Astrocyte of the cerebellum (primary cell): ENCODE results near the gene HTT.

Experiments used
- DNase-seq: peaks from one replicate; pipeline ENCODE4 v3.0.0-alpha.2; 2011; ENCODE audit warnings: low read depth
- H3K4me3 ChIP-seq: 2 replicates; pipeline ENCODE4 v1.5.1; 2011; ENCODE audit warnings: mild to moderate bottlenecking, low read depth, low read length, moderate library complexity
- CTCF ChIP-seq: IDR thresholded peaks from 2 replicates; pipeline ENCODE4 v1.5.1; 2012; ENCODE audit warnings: low read length, low read depth, moderate library complexity, mild to moderate bottlenecking; ENCODE audit errors: missing control alignments
- in situ Hi-C: cut with HindIII; loops from 2 replicates; pipeline ENCODE4 v1.10.0; 2017; ENCODE audit warnings: low sequenced_read_pairs

HTT gene

GRCh38 chr4:3223956-3224748, 149.7 kb downstream of the HTT start:
- in situ Hi-C loops: no loop called here
- no peak for TF ChIP-seq CTCF
- no peak for DNase-seq
- H3K4me3 ChIP-seq: no peak overlapping the region

- no peak for DNase-seq
- no peak for TF ChIP-seq CTCF
- H3K4me3 ChIP-seq: no peak overlapping the region
- in situ Hi-C loops: no loop called here
These were observed 150.8 kb downstream of the HTT start for GRCh38 chr4:3225071-3225850.

DNA sequence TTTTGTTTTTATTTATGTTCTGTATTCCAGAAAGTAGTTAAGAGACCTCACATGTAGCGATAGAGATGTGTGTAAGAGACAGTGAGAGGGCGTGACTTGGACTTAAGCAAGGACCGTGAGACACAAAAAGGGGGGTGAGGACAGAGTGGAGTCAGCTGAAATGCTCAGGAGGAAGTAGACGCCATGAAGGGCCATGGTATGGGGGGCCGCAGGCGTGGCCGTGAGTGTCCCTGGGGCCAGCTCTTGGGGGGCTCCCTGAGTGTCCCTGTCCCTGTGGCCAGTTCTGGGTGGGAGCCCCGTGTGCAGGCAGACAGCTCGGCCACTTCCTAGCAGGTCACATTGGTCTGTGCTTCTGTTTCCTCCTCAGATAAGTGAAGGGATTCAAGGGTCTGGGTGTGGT, 151.5 kb downstream of the HTT start:
- TF ChIP-seq CTCF: no peak
- H3K4me3 ChIP-seq: no peak overlapping the region
- in situ Hi-C loops: no loop called here
- no peak for DNase-seq

DNA sequence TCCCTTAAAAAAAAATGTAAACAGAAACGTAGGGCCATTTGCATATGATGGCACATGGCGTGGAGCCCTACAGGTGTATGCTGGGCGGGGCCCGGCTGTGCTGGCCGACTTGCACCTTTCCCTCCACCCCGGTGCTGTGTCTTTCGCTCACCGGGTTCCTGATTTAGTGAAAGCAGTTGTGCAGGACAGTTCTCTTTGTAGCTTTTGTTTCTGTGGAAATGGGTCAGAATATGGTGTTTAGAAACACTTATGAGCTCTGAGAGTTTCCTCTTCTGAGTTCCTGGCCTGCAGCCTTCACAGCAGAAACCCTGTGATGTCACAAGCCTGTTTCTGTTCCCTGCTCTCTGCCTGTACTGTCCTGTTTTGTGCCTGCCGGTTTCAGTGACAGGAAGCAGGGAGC, 152.0 kb downstream of the HTT start:
- in situ Hi-C loops: no loop called here
- no peak for TF ChIP-seq CTCF
- no peak overlapping the region for H3K4me3 ChIP-seq

GRCh38 chr4:3226944-3227343, 152.5 kb downstream of the HTT start:
- no peak for TF ChIP-seq CTCF
- in situ Hi-C loops: no loop called here
- no peak overlapping the region for H3K4me3 ChIP-seq
- DNase-seq: no peak

More for the DNA sequence above, 152.0 kb downstream of the HTT start:
- no peak for DNase-seq

DNA sequence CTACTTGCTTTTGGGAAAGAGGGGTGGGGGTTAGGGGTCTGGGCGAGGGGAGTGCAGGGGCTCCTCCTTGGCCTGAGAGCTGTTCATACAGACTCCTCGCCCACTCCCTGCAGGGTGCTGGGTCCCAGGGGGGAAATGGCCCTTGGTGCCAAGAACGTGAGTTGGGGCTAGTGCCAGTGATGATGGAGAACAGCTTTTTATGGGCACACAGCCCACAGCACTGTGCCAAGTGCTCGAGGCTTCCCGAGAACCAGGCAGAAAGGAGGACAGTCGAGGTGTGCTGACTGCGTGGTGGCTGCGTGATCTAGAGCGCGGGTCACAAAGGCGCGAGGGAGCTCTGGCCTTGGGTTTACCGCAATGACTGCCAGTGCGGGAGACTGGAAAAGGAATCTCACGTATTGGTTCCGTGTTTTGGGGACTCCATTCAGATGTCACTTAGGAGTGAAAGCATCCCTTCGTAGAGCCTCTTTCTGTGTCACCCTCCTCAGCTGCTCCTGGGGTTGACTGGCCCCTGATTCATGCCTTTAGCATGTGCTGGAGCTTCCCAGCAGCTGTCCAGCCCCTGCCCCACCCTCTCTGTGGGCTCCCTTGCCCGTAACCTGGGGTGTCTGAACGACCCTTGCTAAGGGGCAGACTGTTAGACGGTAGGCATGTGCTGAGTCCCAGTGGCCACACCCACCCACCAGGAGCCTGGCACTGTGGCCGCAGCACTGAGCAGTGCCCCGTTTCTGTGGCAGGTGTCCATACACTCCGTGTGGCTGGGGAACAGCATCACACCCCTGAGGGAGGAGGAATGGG, 153.6 kb downstream of the HTT start:
- no peak for TF ChIP-seq CTCF
- in situ Hi-C loops: no loop called here
- no peak overlapping the region for H3K4me3 ChIP-seq
- no peak for DNase-seq
